Fibroblast of the aortic adventitia (primary cell): Measurements from ENCODE around the gene AADACL3. TPM values are rescaled to one million over a fixed set of nuclear protein-coding genes. Genes with fewer than 3 reads are reported as not detected.
"Not testable (repeated sequence)": the region's sequence is repeated elsewhere in the genome, so short reads cannot be mapped to it uniquely, and the experiment has no call there.

Experiments used
- DNase-seq: peaks from one replicate; pipeline ENCODE4 v3.0.0-alpha.2; 2010; ENCODE audit warnings: low read depth
- H3K4me3 ChIP-seq: 2 replicates; pipeline ENCODE4 v1.5.1; 2011; ENCODE audit warnings: low read depth, mild to moderate bottlenecking, control low read depth, low read length, moderate library complexity
- total RNA-seq: library from RNA; depleted of rRNA; stranded (reverse); fragments of >200 nt; gene quantifications from 2 replicates; pipeline ENCODE4 v1.2.3, GENCODE V29; 2012; ENCODE audit warnings: low replicate concordance
- TF ChIP-seq, protein P1 (sequence below): IDR thresholded peaks from 2 replicates; pipeline ENCODE4 v1.5.1; 2011; ENCODE audit warnings: mild to moderate bottlenecking, low read length, control low read depth, inconsistent platforms; ENCODE audit not compliant: insufficient read depth

AADACL3 gene
- total RNA-seq, 1 donor = not detected

DNA sequence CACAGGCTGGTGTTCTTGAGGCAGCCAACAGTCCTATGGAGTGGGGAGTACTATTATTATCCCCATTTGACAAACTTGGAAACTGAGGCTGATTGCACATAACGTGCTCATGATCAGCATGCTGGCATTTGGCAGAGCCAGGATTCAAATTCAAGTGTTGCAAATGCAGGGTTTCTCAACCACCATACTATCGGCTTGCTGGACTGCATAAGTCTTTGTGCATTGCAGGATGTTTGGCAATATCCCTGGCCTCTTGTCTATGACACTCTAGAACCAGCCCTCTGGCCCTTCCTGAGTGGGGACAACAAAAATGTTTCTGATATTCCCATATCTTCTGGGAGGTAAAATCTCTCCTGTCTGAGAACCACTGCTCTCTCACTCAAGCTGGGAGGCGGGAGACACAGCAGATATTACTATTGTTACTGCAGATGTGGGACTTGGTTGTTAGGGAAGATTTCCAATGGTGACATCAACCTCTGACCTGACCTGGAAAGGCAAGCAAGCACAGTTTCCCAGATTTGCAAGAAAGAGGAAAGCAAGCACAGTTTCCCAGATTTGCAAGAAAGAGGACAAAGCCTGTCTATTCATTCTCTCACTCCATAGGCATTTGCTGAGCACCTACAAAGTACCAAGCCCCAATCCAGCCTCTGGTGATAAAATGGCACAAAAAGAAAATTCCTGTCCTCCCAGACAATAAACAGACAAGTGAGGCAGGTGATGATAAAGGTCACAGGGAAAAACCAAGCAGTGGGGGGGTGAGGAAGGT lies 1.0 kb upstream of the AADACL3 start:
- H3K4me3 ChIP-seq = no peak overlapping the region
- TF ChIP-seq, protein P1, sequence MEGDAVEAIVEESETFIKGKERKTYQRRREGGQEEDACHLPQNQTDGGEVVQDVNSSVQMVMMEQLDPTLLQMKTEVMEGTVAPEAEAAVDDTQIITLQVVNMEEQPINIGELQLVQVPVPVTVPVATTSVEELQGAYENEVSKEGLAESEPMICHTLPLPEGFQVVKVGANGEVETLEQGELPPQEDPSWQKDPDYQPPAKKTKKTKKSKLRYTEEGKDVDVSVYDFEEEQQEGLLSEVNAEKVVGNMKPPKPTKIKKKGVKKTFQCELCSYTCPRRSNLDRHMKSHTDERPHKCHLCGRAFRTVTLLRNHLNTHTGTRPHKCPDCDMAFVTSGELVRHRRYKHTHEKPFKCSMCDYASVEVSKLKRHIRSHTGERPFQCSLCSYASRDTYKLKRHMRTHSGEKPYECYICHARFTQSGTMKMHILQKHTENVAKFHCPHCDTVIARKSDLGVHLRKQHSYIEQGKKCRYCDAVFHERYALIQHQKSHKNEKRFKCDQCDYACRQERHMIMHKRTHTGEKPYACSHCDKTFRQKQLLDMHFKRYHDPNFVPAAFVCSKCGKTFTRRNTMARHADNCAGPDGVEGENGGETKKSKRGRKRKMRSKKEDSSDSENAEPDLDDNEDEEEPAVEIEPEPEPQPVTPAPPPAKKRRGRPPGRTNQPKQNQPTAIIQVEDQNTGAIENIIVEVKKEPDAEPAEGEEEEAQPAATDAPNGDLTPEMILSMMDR = no peak
- DNase-seq = peak; percentile 8

DNA sequence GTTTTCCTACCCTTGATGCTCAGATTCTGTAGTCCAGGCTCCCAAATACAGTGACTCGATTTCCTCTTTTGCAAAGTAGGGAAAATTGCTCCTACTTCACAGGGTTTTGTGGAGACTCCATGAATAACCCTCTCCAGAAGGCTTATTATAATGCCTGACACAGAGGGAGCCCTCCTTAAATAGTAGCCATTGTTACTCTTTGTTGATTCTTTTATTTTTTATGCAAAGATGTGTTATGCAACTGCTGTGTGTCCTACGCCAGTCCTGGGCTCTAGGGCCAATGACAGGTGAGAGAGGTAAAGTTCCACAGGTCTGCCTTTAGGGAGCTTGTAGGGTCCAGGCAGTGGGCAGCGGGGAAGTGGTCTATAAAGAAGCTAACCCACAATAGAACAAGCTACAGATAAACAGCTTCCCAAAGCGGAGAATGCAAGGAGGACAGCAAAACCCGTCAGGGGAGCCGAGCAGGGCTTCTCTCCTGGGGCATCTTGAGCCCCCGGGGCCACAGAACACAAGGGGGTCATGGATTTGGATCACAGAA lies 1.5 kb downstream of the AADACL3 start:
- H3K4me3 ChIP-seq = no peak overlapping the region
- no peak for DNase-seq
- TF ChIP-seq, protein P1 = no peak

DNA sequence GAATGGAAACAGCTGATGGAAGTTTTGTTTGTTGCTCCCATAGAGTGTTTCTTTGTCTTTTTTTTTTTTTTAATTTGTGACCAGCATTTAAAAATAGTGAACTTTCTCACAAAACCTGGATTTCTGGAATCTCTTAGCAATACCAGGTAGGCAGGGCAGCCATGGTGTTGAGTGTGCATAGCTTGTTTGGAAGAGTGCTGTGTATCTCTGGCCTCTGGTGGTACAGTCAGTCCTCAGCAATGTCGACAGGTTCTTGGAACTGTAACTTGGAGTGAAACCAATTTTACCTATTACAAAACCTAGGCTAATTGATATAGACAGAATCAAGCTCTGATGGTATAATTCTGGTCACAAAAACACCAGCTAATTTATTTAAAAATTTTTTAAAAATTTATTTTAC lies 6.7 kb downstream of the AADACL3 start:
- no peak for DNase-seq
- TF ChIP-seq, protein P1 = no peak
- H3K4me3 ChIP-seq = no peak overlapping the region

DNA sequence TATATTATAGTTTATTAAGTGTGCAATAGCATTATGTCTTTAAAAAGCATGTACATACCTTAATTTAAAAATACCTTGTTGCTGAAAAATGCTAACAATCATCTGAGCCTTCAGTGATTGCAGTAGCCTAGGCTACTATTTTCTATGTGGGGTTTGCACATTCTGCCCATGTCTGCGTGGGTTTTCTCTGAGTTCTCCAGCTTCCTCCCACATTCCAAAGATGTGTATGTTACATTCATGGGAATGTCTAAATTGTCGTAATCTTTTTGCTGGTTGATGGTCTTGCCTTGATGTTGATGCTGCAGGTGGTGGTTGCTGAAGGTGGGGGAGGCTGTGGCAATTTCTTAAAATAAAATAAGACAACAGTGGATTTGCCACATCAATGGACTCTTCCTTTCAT lies 12.5 kb downstream of the AADACL3 start:
- H3K4me3 ChIP-seq = no peak overlapping the region
- DNase-seq = no peak
- TF ChIP-seq, protein P1 = no peak

DNA sequence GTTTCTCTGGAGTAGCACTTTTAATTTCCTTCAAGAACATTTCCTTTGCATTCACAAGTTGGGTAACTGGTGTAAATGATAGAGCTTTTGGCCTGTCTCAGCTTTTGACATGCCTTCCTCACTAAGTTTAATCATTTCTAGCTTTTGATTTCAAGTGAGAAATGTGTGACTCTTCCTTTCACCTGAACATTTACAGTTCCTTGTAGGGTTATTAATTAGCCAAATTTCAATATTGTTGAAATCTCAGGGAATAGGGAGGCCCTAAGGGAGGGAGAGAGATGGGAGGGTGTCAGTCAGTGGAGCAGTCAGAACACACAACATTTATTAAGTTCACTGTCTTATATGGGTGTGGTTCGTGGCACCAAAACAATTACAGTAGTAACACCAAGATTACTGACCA lies 14.2 kb downstream of the AADACL3 start:
- no peak overlapping the region for H3K4me3 ChIP-seq
- DNase-seq = no peak
- TF ChIP-seq, protein P1 = no peak

DNA sequence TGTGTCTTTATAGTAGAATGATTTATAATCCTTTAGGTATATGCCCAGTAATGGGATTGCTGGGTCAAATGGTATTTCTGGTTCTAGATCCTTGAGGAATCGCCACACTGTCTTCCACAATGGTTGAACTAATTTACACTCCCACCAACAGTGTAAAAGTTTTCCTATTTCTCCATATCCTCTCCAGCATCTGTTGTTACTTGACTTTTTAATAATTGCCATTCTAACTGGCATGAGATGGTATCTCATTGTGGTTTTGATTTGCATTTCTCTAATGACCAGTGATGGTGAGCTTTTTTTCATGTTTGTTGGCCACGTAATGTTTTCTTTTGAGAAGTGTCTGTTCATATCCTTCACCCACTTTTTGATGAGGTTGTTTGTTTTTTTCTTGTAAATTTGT lies 15.2 kb downstream of the AADACL3 start:
- not testable (repeated sequence) for H3K4me3 ChIP-seq, DNase-seq

DNA sequence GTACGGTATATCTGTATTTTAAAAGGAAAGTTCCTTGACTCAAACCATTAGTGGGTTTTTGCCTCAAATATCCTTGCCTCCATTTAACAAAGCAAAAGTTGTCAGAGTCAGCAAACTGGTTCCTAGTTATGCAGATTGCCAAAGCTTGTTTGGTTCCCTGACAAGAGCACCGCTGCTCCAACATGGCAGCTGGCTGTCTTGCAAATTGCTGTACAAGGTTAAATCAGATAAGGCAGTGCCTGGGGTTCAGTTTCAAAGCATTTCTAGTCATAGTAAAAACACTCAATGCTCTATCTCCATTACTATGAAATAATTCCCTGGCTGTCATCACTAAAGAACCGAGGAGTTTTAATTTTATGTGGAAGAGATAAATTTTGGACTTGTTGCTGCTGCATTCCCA lies 18.7 kb downstream of the AADACL3 start:
- TF ChIP-seq, protein P1 = no peak
- H3K4me3 ChIP-seq = no peak overlapping the region
- DNase-seq = no peak
